Measurements from ENCODE around the gene TSPAN9. TPM values are rescaled to one million over a fixed set of nuclear protein-coding genes. Genes with fewer than 3 reads are reported as not detected.
"Not testable (repeated sequence)": the region's sequence is repeated elsewhere in the genome, so short reads cannot be mapped to it uniquely, and the experiment has no call there.

Gene TSPAN9
- total and polyA plus RNA-seq, 8 donors: 1.4 to 58.3 (median 7.9) TPM

GRCh38 chr12:3065300-3065699, 11.9 kb upstream of the TSPAN9 start:
- Histone ChIP-seq H3K36me3 (no peaks in the 10 kb centered on the region), H3K9me3 (peaks cover 0 to 6% (median 0%) of the 10 kb centered on the region in 4 donors), H3K4me1 (peaks cover 0 to 8% (median 0%) of the 10 kb centered on the region in 4 donors), H3K27ac (no peak overlapping the region), H3K27me3 (no peaks in the 10 kb centered on the region), H3K4me3 (no peak overlapping the region)
- TF ChIP-seq POLR2A (IDR thresholded peaks at IDR 0.05): no peak
- no peak for TF ChIP-seq POLR2AphosphoS5 (IDR thresholded peaks at IDR 0.05)
- TF ChIP-seq EP300 (IDR thresholded peaks at IDR 0.05): no peak
- TF ChIP-seq, protein P1, sequence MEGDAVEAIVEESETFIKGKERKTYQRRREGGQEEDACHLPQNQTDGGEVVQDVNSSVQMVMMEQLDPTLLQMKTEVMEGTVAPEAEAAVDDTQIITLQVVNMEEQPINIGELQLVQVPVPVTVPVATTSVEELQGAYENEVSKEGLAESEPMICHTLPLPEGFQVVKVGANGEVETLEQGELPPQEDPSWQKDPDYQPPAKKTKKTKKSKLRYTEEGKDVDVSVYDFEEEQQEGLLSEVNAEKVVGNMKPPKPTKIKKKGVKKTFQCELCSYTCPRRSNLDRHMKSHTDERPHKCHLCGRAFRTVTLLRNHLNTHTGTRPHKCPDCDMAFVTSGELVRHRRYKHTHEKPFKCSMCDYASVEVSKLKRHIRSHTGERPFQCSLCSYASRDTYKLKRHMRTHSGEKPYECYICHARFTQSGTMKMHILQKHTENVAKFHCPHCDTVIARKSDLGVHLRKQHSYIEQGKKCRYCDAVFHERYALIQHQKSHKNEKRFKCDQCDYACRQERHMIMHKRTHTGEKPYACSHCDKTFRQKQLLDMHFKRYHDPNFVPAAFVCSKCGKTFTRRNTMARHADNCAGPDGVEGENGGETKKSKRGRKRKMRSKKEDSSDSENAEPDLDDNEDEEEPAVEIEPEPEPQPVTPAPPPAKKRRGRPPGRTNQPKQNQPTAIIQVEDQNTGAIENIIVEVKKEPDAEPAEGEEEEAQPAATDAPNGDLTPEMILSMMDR (IDR thresholded peaks at IDR 0.05): no peak
- WGBS, 5 donors: 33 to 76% (median 65%) methylated on average over 2 of the region's 2 CpGs
- DNase-seq: no peak
- intact Hi-C loops (cut with DNase I; ENCODE audit: low total_unique reads): loop anchor here (5.0 kb wide), 1 partner anchor 212 kb away; no protein-coding TSS in a partner anchor

GRCh38 chr12:3065846-3066245, 11.3 kb upstream of the TSPAN9 start:
- not testable (repeated sequence) for H3K27ac ChIP-seq, H3K4me3 ChIP-seq, H3K4me1 ChIP-seq, H3K27me3 ChIP-seq, H3K36me3 ChIP-seq, H3K9me3 ChIP-seq, DNase-seq
- intact Hi-C loops (cut with DNase I; ENCODE audit: low total_unique reads): loop anchor here (5.0 kb wide), 1 partner anchor 211 kb away; no protein-coding TSS in a partner anchor
- 80 to 93% (median 83%) methylated on average over 3 of the region's 3 CpGs for WGBS, 5 donors

DNA sequence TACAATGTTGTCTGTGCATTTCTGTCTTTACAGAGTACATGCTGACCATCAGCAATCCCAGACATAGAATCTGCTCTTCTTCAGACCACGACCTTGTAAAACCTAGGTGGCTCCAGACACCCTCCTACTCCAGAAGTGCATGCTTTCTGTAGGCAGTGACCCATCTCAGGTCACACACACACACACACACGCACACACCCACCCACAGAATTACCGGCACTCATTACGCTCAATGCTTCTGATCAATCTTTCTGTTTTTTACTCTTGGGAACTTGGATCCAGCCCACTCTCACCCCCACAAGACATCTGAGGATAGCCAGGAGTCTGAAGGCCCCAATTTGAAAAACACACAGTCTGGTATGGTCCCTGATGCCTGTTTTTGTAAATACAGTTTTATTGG, 7.5 kb upstream of the TSPAN9 start:
- no peaks in the 10 kb centered on the region for H3K36me3 ChIP-seq
- intact Hi-C loops (cut with DNase I; ENCODE audit: low total_unique reads): loop anchor here (5.0 kb wide), 1 partner anchor 208 kb away; no protein-coding TSS in a partner anchor
- no peaks in the 10 kb centered on the region for H3K27me3 ChIP-seq
- peaks cover 0 to under 1% (median 0%) of the 10 kb centered on the region in 4 donors for H3K9me3 ChIP-seq
- no peak overlapping the region for H3K27ac ChIP-seq
- H3K4me1 ChIP-seq: peaks cover 0 to 16% (median 7%) of the 10 kb centered on the region in 4 donors
- H3K4me3 ChIP-seq: no peak overlapping the region
- DNase-seq: no peak
- 81 to 93% (median 84%) methylated on average over 4 of the region's 4 CpGs for WGBS, 5 donors
- TF ChIP-seq, protein P1 (IDR thresholded peaks at IDR 0.05): no peak
- TF ChIP-seq EP300 (IDR thresholded peaks at IDR 0.05) (no peak), POLR2AphosphoS5 (IDR thresholded peaks at IDR 0.05) (no peak), POLR2A (IDR thresholded peaks at IDR 0.05) (no peak)

DNA sequence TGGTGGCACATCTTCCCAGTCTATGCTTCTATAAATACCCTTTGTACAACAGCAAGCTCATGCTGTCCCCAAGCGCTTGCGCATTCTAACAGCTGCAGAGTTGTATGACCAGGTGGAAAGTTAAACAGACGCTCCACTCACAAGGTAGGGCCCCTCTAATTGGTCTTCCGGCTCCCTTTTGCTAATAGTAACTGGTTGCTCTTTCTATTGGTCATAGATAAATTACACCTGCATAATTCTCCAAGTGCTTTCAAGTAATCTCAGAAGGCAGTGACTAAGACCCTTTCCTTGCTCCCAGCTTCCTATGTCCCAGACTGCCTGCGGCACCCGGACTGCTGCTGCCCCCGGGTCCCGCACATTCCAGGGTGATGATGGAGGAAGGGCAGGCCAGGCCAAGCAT, 6.1 kb upstream of the TSPAN9 start:
- no peak overlapping the region for H3K4me3 ChIP-seq
- peaks cover 0 to 6% (median 0%) of the 10 kb centered on the region in 3 donors for H3K27me3 ChIP-seq
- DNase-seq: peak in 1 of 2 donors; percentile 90
- no peaks in the 10 kb centered on the region for H3K36me3 ChIP-seq
- WGBS, 5 donors: 48 to 70% (median 62%) methylated on average over 8 of the region's 8 CpGs
- peaks cover 0 to 19% (median 8%) of the 10 kb centered on the region in 4 donors for H3K4me1 ChIP-seq
- TF ChIP-seq, protein P1 (IDR thresholded peaks at IDR 0.05): no peak
- TF ChIP-seq EP300 (IDR thresholded peaks at IDR 0.05): no peak
- no peaks in the 10 kb centered on the region for H3K9me3 ChIP-seq
- intact Hi-C loops (cut with DNase I; ENCODE audit: low total_unique reads): no loop called here
- no peak overlapping the region for H3K27ac ChIP-seq

DNA sequence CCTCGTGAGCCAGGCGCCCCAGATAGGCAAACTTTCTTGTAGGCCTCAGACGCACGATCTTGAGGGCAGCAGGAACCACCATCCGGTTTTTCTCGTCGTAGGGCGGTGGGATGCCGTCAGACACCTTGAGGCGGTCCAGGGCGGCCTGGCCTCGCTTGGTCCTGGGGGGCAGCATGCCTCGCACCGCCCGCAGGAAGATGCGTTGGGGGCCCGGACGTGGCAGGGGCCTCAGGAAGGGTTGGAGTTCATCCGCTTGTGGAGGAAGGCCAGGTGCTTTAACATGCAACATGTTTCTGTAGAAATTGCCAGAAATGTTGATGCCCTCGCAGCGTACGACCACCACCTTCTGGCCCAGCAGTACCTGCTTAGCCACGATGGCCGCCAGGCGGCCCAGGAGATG, 5.5 kb upstream of the TSPAN9 start:
- intact Hi-C loops (cut with DNase I; ENCODE audit: low total_unique reads): no loop called here
- H3K27ac ChIP-seq: no peak overlapping the region
- 84 to 94% (median 89%) methylated on average over 24 to 25 of the region's 25 CpGs for WGBS, 5 donors

More for the DNA sequence above, 5.5 kb upstream of the TSPAN9 start:
- peaks cover 0 to 25% (median 14%) of the 10 kb centered on the region in 4 donors for H3K4me1 ChIP-seq
- H3K9me3 ChIP-seq: no peaks in the 10 kb centered on the region
- no peak overlapping the region for H3K4me3 ChIP-seq
- peaks cover 0 to 7% (median 0%) of the 10 kb centered on the region in 3 donors for H3K27me3 ChIP-seq
- TF ChIP-seq, protein P1 (IDR thresholded peaks at IDR 0.05): no peak
- TF ChIP-seq POLR2AphosphoS5 (IDR thresholded peaks at IDR 0.05): no peak
- no peak for TF ChIP-seq EP300 (IDR thresholded peaks at IDR 0.05)
- no peak for TF ChIP-seq POLR2A (IDR thresholded peaks at IDR 0.05)
- no peak for DNase-seq
- H3K36me3 ChIP-seq: no peaks in the 10 kb centered on the region
